HepG2 (cell line): ENCODE data around the gene SIM1. TPM values are rescaled to one million over a fixed set of nuclear protein-coding genes. Genes with fewer than 3 reads are reported as not detected.

Experiments used
- FOXA1 ChIP-seq, 2 experiments: fragments of 450-650 bp in 1 of 2; sonication (generic) in 1 of 2; formaldehyde crosslinking in 1 of 2; IDR thresholded peaks; 2 replicates each; pipeline versions ENCODE4 v1.4.0 to v1.6.1; 2016 to 2020; ENCODE audit warnings: missing genetic modification reagents in 1 of 2
- FOXK1 ChIP-seq: sonication (generic); formaldehyde crosslinking; IDR thresholded peaks from 2 replicates; pipeline ENCODE4 v1.4.0; 2020; ENCODE audit warnings: low read depth, missing genetic modification reagents, borderline replicate concordance
- HHEX ChIP-seq: IDR thresholded peaks from 2 replicates; pipeline ENCODE4 v1.6.1; 2016; ENCODE audit warnings: control low read depth
- KLF12 ChIP-seq: sonication (generic); formaldehyde crosslinking; IDR thresholded peaks from 2 replicates; pipeline ENCODE4 v1.4.0; 2020; ENCODE audit warnings: missing genetic modification reagents, borderline replicate concordance
- MAFG ChIP-seq: sonication (generic); formaldehyde crosslinking; IDR thresholded peaks from 2 replicates; pipeline ENCODE4 v1.5.1; 2020; ENCODE audit warnings: mild to moderate bottlenecking, missing genetic modification reagents
- MATR3 ChIP-seq: sonication (generic); formaldehyde crosslinking; IDR thresholded peaks from 2 replicates; pipeline ENCODE4 v1.4.0; 2020; ENCODE audit warnings: missing genetic modification reagents
- MED1 ChIP-seq: sonication (generic); formaldehyde crosslinking; IDR thresholded peaks from 2 replicates; pipeline ENCODE4 v1.4.0; 2020; ENCODE audit warnings: missing genetic modification reagents
- MTF1 ChIP-seq: sonication (generic); formaldehyde crosslinking; IDR thresholded peaks from 2 replicates; pipeline ENCODE4 v1.5.0; 2020; ENCODE audit warnings: missing genetic modification reagents
- NCOA2 ChIP-seq: sonication (generic); formaldehyde crosslinking; IDR thresholded peaks from 2 replicates; pipeline ENCODE4 v1.8.0; 2022; ENCODE audit warnings: inconsistent platforms
- POGZ ChIP-seq: sonication (generic); formaldehyde crosslinking; IDR thresholded peaks from 2 replicates; pipeline ENCODE4 v1.4.0; 2020; ENCODE audit warnings: mild to moderate bottlenecking, missing genetic modification reagents
- SAP130 ChIP-seq: IDR thresholded peaks from 2 replicates; pipeline ENCODE4 v1.6.1; 2016; ENCODE audit warnings: low read depth
- ZNF138 ChIP-seq: sonication (generic); formaldehyde crosslinking; IDR thresholded peaks from 2 replicates; pipeline ENCODE4 v1.5.0; 2020; ENCODE audit warnings: mild to moderate bottlenecking, low read depth, missing genetic modification reagents
- ZNF724P ChIP-seq: sonication (generic); formaldehyde crosslinking; IDR thresholded peaks from 2 replicates; pipeline ENCODE4 v1.8.0; 2022; ENCODE audit warnings: missing genetic modification reagents, borderline replicate concordance
- polyA plus RNA-seq, 8 experiments: library from polyadenylated mRNA; depleted of rRNA in 3 of 8; stranded (reverse) in 7 of 8; unstranded in 1 of 8; fragments of >200 nt; fragmentation: Illumina TruSeq in 4 of 8; extraction: Trizol in 4 of 8; gene quantifications; 2 replicates each; pipeline versions ENCODE4 v1.2.1 to v1.2.3, GENCODE V29; 2011 to 2016; ENCODE audit warnings: low read depth in 4 of 8, missing spikeins in 1 of 8, mixed read lengths in 1 of 8; ENCODE audit not compliant: insufficient read depth in 1 of 8
- total RNA-seq, 5 experiments: library from RNA; depleted of rRNA; stranded (reverse); fragments of >200 nt; fragmentation: Illumina TruSeq; extraction: Trizol; gene quantifications; 2 replicates each; pipeline ENCODE4 v1.2.3, GENCODE V29; 2016; ENCODE audit warnings: low read depth in 1 of 5
- TF ChIP-seq, protein P1 (sequence below), 2 experiments: sonication (generic) in 1 of 2; formaldehyde crosslinking in 1 of 2; IDR thresholded peaks; 2 replicates each; pipeline versions ENCODE4 v1.4.0 to v1.6.1; 2016 to 2020; ENCODE audit warnings: borderline replicate concordance in 1 of 2, low read depth in 1 of 2, mild to moderate bottlenecking in 1 of 2, missing genetic modification reagents in 1 of 2
- TF ChIP-seq, protein P2 (sequence below): sonication (generic); formaldehyde crosslinking; IDR thresholded peaks from 2 replicates; pipeline ENCODE4 v1.4.0; 2020; ENCODE audit warnings: missing genetic modification reagents, mild to moderate bottlenecking, borderline replicate concordance
- TF ChIP-seq, protein P3 (sequence below): sonication (generic); formaldehyde crosslinking; conservative IDR thresholded peaks from 2 replicates; pipeline ENCODE4 v1.4.0; 2020; ENCODE audit warnings: missing genetic modification reagents
- TF ChIP-seq, protein P4 (sequence below): sonication (generic); formaldehyde crosslinking; IDR thresholded peaks from 2 replicates; pipeline ENCODE4 v1.5.0; 2020; ENCODE audit warnings: missing genetic modification reagents, mild to moderate bottlenecking, borderline replicate concordance

SIM1 gene
- total and polyA plus RNA-seq, 2 of the 13 experiments (the other 11 are each of a cell fraction or from before 2014, with no cell fraction given): not detected

DNA sequence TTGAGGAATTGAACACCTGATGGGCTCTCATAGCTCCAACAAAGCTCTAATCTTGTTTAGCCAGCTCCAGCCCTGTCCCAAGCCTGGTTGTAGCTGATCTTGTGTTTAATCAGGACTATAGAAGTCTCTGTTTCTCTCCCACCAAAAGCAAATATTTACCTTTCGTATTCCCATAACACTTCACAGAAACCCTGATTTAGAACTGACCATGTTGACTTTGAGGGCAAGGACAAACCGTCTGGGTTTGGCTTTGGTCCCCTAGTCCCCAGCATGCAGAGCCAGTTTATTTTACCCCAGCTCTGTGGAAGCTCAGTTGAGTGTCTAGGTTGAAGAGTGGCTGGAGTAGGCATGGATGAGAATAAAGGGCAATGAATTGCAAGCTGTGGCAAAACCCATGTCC is 18.0 kb upstream of the SIM1 start (continued):
- peak; percentile 36; the same call in 1 of the 2 replicates for TF ChIP-seq HHEX
- TF ChIP-seq MTF1 (CRISPR knock-in tag): no peak
- TF ChIP-seq POGZ: peak; percentile 48; the same call in 1 of the 2 replicates
- peak; percentile 31; the same call in 1 of the 2 replicates for TF ChIP-seq MED1 (CRISPR knock-in tag)
- TF ChIP-seq, protein P1, sequence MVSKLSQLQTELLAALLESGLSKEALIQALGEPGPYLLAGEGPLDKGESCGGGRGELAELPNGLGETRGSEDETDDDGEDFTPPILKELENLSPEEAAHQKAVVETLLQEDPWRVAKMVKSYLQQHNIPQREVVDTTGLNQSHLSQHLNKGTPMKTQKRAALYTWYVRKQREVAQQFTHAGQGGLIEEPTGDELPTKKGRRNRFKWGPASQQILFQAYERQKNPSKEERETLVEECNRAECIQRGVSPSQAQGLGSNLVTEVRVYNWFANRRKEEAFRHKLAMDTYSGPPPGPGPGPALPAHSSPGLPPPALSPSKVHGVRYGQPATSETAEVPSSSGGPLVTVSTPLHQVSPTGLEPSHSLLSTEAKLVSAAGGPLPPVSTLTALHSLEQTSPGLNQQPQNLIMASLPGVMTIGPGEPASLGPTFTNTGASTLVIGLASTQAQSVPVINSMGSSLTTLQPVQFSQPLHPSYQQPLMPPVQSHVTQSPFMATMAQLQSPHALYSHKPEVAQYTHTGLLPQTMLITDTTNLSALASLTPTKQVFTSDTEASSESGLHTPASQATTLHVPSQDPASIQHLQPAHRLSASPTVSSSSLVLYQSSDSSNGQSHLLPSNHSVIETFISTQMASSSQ (IDR thresholded peaks at IDR 0.05; ENCODE audit: low read depth): no peak
- TF ChIP-seq, protein P1 (CRISPR knock-in tag; IDR thresholded peaks at IDR 0.05; ENCODE audit: borderline replicate concordance): 0 out of 2 replicates have a peak, but pooled peaks have one; percentile 44
- TF ChIP-seq, protein P2, sequence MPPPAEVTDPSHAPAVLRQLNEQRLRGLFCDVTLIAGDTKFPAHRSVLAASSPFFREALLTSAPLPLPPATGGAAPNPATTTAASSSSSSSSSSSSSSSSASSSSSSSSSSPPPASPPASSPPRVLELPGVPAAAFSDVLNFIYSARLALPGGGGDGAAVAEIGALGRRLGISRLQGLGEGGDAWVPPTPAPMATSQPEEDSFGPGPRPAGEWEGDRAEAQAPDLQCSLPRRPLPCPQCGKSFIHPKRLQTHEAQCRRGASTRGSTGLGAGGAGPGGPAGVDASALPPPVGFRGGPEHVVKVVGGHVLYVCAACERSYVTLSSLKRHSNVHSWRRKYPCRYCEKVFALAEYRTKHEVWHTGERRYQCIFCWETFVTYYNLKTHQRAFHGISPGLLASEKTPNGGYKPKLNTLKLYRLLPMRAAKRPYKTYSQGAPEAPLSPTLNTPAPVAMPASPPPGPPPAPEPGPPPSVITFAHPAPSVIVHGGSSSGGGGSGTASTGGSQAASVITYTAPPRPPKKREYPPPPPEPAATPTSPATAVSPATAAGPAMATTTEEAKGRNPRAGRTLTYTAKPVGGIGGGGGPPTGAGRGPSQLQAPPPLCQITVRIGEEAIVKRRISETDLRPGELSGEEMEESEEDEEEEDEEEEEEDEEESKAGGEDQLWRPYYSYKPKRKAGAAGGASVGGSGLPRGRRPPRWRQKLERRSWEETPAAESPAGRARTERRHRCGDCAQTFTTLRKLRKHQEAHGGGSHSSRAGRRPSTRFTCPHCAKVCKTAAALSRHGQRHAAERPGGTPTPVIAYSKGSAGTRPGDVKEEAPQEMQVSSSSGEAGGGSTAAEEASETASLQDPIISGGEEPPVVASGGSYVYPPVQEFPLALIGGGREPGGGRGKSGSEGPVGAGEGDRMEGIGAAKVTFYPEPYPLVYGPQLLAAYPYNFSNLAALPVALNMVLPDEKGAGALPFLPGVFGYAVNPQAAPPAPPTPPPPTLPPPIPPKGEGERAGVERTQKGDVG (CRISPR knock-in tag): no peak
- no peak for TF ChIP-seq ZNF724P (CRISPR knock-in tag)
- TF ChIP-seq KLF12 (CRISPR knock-in tag): no peak
- TF ChIP-seq FOXK1 (CRISPR knock-in tag): peak; percentile 42; the same call in 1 of the 2 replicates
- TF ChIP-seq ZNF138 (CRISPR knock-in tag): no peak
- TF ChIP-seq NCOA2 (CRISPR knock-in tag): peak; percentile 79; the same call in 1 of the 2 replicates
- TF ChIP-seq, protein P3, sequence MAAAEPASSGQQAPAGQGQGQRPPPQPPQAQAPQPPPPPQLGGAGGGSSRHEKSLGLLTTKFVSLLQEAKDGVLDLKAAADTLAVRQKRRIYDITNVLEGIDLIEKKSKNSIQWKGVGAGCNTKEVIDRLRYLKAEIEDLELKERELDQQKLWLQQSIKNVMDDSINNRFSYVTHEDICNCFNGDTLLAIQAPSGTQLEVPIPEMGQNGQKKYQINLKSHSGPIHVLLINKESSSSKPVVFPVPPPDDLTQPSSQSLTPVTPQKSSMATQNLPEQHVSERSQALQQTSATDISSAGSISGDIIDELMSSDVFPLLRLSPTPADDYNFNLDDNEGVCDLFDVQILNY: no peak
- TF ChIP-seq MATR3 (CRISPR knock-in tag): no peak
- TF ChIP-seq SAP130 (CRISPR knock-in tag): peak; percentile 21; the same call in 1 of the 2 replicates
- TF ChIP-seq, protein P4, sequence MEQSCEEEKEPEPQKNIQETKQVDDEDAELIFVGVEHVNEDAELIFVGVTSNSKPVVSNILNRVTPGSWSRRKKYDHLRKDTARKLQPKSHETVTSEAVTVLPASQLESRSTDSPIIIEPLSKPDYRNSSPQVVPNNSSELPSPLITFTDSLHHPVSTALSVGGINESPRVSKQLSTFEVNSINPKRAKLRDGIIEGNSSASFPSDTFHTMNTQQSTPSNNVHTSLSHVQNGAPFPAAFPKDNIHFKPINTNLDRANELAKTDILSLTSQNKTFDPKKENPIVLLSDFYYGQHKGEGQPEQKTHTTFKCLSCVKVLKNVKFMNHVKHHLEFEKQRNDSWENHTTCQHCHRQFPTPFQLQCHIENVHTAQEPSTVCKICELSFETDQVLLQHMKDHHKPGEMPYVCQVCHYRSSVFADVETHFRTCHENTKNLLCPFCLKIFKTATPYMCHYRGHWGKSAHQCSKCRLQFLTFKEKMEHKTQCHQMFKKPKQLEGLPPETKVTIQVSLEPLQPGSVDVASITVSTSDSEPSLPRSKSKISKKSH (CRISPR knock-in tag): no peak
- peak; percentile 24; the same call in 1 of the 2 replicates for TF ChIP-seq FOXA1 (IDR thresholded peaks at IDR 0.05)
- TF ChIP-seq FOXA1 (CRISPR knock-in tag; IDR thresholded peaks at IDR 0.05): peak; percentile 86
- no peak for TF ChIP-seq MAFG (CRISPR knock-in tag)
